Activated naive CD4-positive, alpha-beta T cell treated with anti-CD3 and anti-CD28 coated beads, Interleukin-2, amount 10 ng/mL, durations not matched to agents 7 days and 5 days (primary cell): ENCODE results near the gene TNRC6A.
"Not testable (repeated sequence)": the region's sequence is repeated elsewhere in the genome, so short reads cannot be mapped to it uniquely, and the experiment has no call there.

Experiments used
- CTCF ChIA-PET: fragments of 350-600 bp; sonication (Branson Sonifier 250); formaldehyde crosslinking; loops from one replicate; lab custom pipeline; 2021; ENCODE audit warnings: antibody characterized with exemption; lab: Charles Lee
- DNase-seq: peaks from one replicate; pipeline ENCODE4 v3.0.0-alpha.2; 2020
- H3K27ac Mint-ChIP-seq: one replicate; pipeline ENCODE4 v1.8.0; 2021; ENCODE audit warnings: mild to moderate bottlenecking, moderate library complexity, mixed read lengths
- H3K27me3 Mint-ChIP-seq: one replicate; pipeline ENCODE4 v1.8.0; 2021; ENCODE audit warnings: mild to moderate bottlenecking, mixed read lengths
- H3K36me3 Mint-ChIP-seq: one replicate; pipeline ENCODE4 v1.8.0; 2021; ENCODE audit warnings: mixed read lengths
- H3K4me1 Mint-ChIP-seq: one replicate; pipeline ENCODE4 v1.8.0; 2021; ENCODE audit warnings: mixed read lengths
- H3K4me3 Mint-ChIP-seq: one replicate; pipeline ENCODE4 v1.8.0; 2021; ENCODE audit warnings: mild to moderate bottlenecking, moderate library complexity, mixed read lengths
- H3K9me3 Mint-ChIP-seq: one replicate; pipeline ENCODE4 v1.8.0; 2021; ENCODE audit warnings: mixed read lengths

Gene TNRC6A

DNA sequence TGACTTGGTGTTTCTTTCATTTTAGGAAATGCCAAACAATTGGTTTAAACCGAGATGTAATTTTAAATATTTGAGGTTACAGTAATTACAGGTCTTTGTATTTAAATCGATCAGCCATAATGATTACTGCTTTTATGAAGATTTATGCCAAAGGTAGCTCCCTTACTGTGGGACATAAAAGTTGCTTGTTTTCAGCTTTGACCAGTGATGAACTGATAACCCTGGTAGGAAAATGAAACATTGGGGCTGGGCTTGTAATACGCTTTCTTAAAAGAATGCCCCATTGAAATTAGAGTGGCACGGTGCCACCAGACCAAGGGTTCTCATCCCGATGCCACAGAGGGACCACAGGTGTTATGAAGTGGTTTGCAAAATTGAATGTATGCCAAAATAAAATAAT is 7.3 kb downstream of the TNRC6A start:
- CTCF ChIA-PET, result interaction anchor here (0.7 kb wide), 1 partner anchor 1151 kb away, joined by 3 read pairs; no protein-coding TSS in a partner anchor
- Mint-ChIP-seq H3K27ac (no peak overlapping the region), H3K4me1 (peaks cover 45% of the 10 kb centered on the region), H3K27me3 (no peaks in the 10 kb centered on the region), H3K9me3 (no peaks in the 10 kb centered on the region), H3K4me3 (no peak overlapping the region), H3K36me3 (peaks cover 40% of the 10 kb centered on the region)
- DNase-seq, result no peak

DNA sequence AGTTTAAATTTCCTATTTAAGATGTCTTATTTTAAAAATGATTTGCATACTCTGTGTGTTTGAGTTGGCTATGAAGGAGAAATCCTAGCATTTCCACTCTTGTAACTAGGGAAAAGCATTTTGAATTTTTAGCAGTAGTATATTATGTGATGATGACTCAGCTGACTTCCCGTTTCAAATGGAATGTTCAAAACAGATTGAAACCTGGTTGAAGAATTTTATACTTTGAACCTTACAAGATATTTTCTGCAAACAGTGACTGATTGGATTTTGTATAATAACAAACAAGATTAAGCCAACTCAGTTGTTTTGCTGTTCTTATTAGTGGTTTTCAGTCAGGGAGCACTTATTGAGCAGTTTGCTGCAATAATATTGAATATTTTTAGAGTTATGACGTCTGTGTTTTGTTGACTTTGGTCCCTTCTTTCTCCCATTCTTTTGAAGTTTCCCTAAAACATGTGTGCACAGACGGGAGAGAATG is 8.0 kb downstream of the TNRC6A start:
- Mint-ChIP-seq H3K9me3 (no peaks in the 10 kb centered on the region), H3K4me3 (no peak overlapping the region), H3K4me1 (peaks cover 42% of the 10 kb centered on the region), H3K27me3 (no peaks in the 10 kb centered on the region), H3K27ac (no peak overlapping the region), H3K36me3 (peaks cover 39% of the 10 kb centered on the region)
- CTCF ChIA-PET, result interaction anchor here (0.7 kb wide), 1 partner anchor 1152 kb away, joined by 3 read pairs; no protein-coding TSS in a partner anchor
- no peak for DNase-seq

DNA sequence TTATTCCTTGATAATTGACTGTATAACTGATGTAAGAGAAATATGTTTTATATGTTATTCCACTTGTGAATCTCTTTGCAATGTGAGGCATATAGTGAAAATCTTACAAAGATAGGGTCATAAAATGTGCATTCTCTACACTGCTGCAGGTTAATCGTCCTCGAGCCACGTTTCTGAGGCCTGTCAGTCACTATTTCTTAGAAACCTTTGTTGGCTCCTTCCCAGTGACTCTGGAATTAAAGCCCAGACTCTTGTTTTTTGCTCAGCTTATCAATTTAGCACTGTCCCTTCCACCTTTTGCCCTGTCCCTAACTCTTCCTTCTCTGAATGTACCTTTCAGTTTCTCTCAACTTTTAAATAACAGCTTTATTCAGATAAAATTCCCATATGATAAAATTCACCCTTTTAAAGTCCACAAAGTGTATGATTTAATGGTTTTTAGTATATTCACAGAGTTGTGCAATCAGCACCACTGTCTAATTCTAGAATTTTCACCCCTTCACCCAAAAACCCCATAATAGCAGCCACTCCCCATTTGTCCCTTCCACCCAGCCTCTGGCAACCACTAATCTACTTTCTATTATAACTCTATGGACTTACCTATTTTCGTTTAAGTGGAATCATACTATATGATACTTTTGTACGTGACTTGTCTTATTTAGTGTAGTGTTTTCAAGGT is 8.6 kb downstream of the TNRC6A start:
- CTCF ChIA-PET, result no interaction called here

DNA sequence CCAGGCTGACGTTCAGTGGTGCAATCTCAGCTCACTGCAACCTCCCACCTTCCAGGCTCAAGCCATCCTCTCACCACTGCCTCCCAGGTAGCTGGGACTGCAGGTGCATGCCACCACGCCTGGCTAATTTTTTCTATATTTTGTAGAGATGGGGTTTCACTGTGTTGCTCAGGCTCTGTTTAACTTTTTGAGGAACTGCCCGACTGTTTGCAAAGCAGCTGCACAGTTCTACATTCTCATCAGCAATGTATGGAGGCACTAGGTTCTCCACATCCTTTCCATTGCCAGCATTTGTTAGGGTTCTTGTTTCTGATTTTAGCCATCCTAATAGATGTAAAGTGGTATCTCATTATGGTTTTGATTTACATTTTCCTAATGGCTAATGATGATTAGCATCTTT is 9.4 kb downstream of the TNRC6A start:
- no peaks in the 10 kb centered on the region for H3K9me3 Mint-ChIP-seq
- DNase-seq, result no peak
- no peak overlapping the region for H3K27ac Mint-ChIP-seq
- peaks cover 34% of the 10 kb centered on the region for H3K4me1 Mint-ChIP-seq
- H3K36me3 Mint-ChIP-seq, result peaks cover 32% of the 10 kb centered on the region
- no peak overlapping the region for H3K4me3 Mint-ChIP-seq
- CTCF ChIA-PET, result no interaction called here
- H3K27me3 Mint-ChIP-seq, result no peaks in the 10 kb centered on the region

More for the DNA sequence above, 8.6 kb downstream of the TNRC6A start:
- peaks cover 40% of the 10 kb centered on the region for H3K4me1 Mint-ChIP-seq
- H3K27ac Mint-ChIP-seq, result no peak overlapping the region
- H3K4me3 Mint-ChIP-seq, result no peak overlapping the region
- H3K27me3 Mint-ChIP-seq, result no peaks in the 10 kb centered on the region
- H3K36me3 Mint-ChIP-seq, result peaks cover 39% of the 10 kb centered on the region
- DNase-seq, result no peak
- H3K9me3 Mint-ChIP-seq, result no peaks in the 10 kb centered on the region

DNA sequence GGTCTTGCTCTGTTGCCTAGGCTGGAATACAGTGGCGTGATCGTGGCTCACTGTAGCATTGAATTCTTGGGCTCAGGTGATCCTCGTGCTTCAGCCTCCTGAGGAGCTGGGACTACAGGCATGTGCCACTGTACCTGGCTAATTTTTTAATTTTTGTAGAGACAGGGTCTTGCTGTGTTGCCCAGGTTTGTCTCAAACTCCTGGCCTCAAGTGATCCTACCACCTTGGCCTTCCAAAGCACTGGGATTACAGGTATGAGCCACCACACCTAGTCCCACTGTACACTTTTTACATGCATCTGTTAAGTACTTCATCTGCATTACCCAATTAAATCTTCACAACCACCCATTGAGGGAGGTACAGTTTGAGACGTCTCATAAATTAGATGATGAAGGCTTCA is 12.4 kb downstream of the TNRC6A start:
- Mint-ChIP-seq H3K36me3 (peaks cover 38% of the 10 kb centered on the region), H3K27ac (no peak overlapping the region), H3K9me3 (no peaks in the 10 kb centered on the region), H3K4me1 (peaks cover 42% of the 10 kb centered on the region), H3K4me3 (no peak overlapping the region), H3K27me3 (no peaks in the 10 kb centered on the region)
- no peak for DNase-seq
- CTCF ChIA-PET, result no interaction called here

DNA sequence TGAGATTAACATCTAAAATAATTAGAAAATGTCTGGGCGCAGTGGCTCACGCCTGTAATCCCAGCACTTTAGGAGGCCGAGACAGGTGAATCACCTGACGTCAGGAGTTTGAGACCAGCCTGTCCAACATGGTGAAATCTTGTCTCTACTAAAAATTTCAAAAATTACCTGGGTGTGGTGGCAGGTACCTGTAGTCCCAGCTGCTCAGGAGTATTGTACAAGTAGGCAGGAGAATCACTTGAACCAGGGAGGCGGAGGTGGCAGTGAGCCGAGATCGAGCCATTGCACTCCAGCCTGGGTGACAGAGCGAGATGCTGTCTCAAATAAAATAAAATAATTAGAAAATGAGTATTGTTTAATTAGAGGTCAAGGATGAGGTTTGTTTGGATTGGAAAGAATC is 13.2 kb downstream of the TNRC6A start:
- H3K27ac Mint-ChIP-seq, CTCF ChIA-PET, H3K27me3 Mint-ChIP-seq, H3K4me3 Mint-ChIP-seq, H3K9me3 Mint-ChIP-seq, DNase-seq: not testable (repeated sequence)
- peaks cover 40% of the 10 kb centered on the region for H3K36me3 Mint-ChIP-seq
- H3K4me1 Mint-ChIP-seq, result peaks cover 36% of the 10 kb centered on the region

DNA sequence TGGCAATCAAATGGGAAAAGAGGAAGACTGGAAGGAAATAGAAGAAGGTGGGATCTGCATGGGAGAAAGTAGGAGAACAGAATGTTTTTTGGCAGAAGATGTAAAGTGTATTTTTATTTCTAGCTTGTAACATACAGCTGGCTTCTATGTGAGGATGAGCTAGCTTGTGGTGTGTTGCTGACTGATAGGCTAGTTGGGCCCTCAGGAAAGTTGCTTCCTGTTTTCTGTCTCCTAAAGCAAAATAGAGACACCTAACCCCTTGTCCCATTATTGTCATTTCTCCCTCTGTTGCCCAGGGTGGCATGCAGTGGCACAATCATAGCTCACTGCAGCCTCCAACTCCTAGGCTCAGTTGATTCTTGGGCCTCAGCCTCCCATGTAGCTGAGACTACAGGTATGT is 15.9 kb downstream of the TNRC6A start:
- DNase-seq, result no peak
- H3K36me3 Mint-ChIP-seq, result peaks cover 31% of the 10 kb centered on the region
- H3K4me1 Mint-ChIP-seq, result peaks cover 39% of the 10 kb centered on the region
- no peak overlapping the region for H3K27ac Mint-ChIP-seq
- H3K9me3 Mint-ChIP-seq, result no peaks in the 10 kb centered on the region
- CTCF ChIA-PET, result no interaction called here
- H3K27me3 Mint-ChIP-seq, result no peaks in the 10 kb centered on the region
- no peak overlapping the region for H3K4me3 Mint-ChIP-seq

DNA sequence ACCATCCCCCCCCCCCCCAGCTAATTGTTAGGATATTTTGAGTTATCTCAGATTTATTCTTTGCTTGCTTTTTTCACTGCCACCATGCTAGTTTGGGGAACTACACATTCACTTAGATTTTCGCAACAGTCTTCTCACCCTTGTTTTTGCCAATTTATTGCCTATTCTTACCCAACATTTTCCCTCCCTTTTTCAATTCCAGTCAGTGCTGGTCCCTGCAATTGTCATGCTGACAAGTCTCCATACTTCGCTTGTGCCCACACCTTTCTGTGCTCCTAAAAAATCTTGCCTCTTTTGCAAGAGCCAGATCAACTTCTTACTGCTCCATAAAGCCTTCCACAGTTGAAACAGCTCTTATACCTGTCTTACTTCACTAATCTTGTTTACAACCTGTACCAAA is 16.3 kb downstream of the TNRC6A start:
- no peak overlapping the region for H3K27ac Mint-ChIP-seq
- H3K27me3 Mint-ChIP-seq, result no peaks in the 10 kb centered on the region
- H3K36me3 Mint-ChIP-seq, result peaks cover 28% of the 10 kb centered on the region
- no peaks in the 10 kb centered on the region for H3K9me3 Mint-ChIP-seq
- CTCF ChIA-PET, result no interaction called here
- DNase-seq, result no peak
- no peak overlapping the region for H3K4me3 Mint-ChIP-seq
- peaks cover 36% of the 10 kb centered on the region for H3K4me1 Mint-ChIP-seq

DNA sequence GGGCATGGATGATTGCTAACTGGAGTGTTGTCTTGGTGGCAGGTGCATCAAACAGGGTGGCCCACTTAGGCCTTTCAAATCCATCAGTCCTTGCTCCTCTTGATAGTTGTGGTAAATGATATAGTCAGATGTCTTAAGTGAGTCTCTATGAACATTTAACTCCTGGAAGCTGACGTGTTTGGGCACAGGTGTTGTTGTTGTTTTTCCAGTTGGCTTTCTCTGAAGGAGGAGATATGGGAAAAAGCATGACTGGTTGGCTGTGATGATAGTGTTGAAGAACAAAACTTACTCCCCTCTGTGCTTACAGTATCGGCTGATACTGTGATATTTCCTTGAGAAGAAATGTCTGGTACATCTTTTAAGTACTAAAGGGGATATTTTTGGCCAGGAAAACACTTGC is 18.0 kb downstream of the TNRC6A start:
- Mint-ChIP-seq H3K36me3 (peaks cover 23% of the 10 kb centered on the region), H3K4me1 (peaks cover 30% of the 10 kb centered on the region), H3K27me3 (no peaks in the 10 kb centered on the region), H3K27ac (no peak overlapping the region), H3K9me3 (no peaks in the 10 kb centered on the region), H3K4me3 (no peak overlapping the region)
- DNase-seq, result no peak
- CTCF ChIA-PET, result no interaction called here

DNA sequence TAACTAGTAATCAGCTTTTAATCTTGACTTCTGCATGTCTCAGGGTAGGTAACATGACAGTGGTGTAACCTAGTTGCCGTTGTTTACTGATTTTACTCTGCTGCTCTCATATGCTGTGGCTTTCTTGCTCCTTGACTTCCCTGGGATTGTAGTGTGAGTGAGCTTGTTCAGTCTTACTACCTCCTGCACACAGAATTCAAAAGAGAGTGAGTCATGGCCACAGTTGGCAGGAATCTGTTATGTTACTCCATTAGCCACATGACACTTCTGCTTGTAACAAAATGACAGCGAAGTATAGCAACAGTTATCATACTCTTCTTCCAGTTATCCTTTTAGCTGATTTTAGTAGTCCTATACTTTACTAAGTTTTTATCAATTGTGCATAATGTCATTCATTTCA is 18.8 kb downstream of the TNRC6A start:
- no peak for DNase-seq
- Mint-ChIP-seq H3K4me3 (no peak overlapping the region), H3K36me3 (peaks cover 23% of the 10 kb centered on the region), H3K9me3 (no peaks in the 10 kb centered on the region), H3K27ac (no peak overlapping the region), H3K27me3 (no peaks in the 10 kb centered on the region), H3K4me1 (peaks cover 35% of the 10 kb centered on the region)
- CTCF ChIA-PET, result no interaction called here

DNA sequence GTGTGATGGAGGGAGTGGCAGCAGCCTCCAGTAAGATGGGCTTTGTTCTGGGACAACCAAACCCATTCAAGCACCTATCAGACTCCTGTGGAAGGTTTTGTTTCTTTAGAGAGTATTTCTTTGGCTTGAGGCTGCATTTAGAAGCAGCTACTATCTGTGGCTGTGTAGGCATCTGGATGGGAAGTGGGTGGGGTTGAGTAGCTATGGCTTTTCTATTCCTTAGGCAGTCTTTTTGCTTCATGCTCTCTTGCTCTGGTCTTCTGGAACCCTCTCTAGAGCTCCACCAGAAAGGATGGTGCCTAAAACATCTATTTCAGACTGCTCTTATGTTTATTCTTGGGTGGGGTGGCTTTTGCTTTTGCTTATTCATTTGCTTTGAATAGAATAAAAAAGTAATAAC is 19.9 kb downstream of the TNRC6A start:
- Mint-ChIP-seq H3K4me3 (no peak overlapping the region), H3K27ac (no peak overlapping the region), H3K9me3 (no peaks in the 10 kb centered on the region), H3K36me3 (peaks cover 19% of the 10 kb centered on the region), H3K27me3 (no peaks in the 10 kb centered on the region), H3K4me1 (peaks cover 34% of the 10 kb centered on the region)
- CTCF ChIA-PET, result no interaction called here
- DNase-seq, result no peak

DNA sequence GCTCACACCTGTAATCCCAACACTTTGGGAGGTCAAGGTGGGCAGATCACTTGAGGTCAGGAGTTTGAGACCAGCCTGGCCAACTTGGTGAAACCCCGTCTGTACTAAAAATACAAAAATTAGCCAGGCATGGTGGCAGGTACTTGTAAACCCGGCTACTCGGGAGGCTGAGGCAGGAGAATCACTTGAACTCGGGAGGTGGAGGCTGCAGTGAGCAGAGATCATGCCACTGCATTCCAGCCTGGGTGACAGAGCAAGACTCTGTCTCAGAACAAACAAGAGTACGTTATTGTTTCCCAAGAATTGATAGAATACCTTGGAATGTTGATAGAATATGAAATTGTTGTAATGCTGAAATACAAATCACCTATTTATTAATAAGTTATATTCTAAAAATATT is 20.4 kb downstream of the TNRC6A start:
- H3K9me3 Mint-ChIP-seq, DNase-seq, CTCF ChIA-PET, H3K4me3 Mint-ChIP-seq, H3K27ac Mint-ChIP-seq, H3K27me3 Mint-ChIP-seq: not testable (repeated sequence)
- peaks cover 32% of the 10 kb centered on the region for H3K4me1 Mint-ChIP-seq
- H3K36me3 Mint-ChIP-seq, result peaks cover 19% of the 10 kb centered on the region

DNA sequence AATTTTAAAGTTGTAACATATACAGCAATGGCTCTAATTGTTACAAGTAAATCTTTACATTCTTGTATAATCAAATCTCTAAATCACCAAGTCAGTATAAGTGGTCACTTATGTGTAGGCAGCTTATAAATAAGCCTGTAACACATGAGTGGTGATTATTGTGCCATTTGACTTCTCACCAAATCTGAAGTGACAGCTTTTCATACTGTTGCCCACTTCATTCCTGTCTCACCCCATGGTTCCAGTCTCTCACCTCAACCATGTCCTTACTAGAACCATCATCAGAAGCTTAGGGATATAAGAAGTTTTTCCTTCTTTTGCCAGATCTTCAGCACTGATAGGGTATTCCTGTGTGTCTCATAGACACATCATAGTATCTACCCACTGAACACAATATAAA is 23.5 kb downstream of the TNRC6A start:
- peaks cover 26% of the 10 kb centered on the region for H3K4me1 Mint-ChIP-seq
- DNase-seq, result no peak
- no peak overlapping the region for H3K4me3 Mint-ChIP-seq
- CTCF ChIA-PET, result interaction anchor here (1.4 kb wide), 1 partner anchor 13 kb away, joined by 3 read pairs; no protein-coding TSS in a partner anchor
- no peaks in the 10 kb centered on the region for H3K9me3 Mint-ChIP-seq
- H3K27ac Mint-ChIP-seq, result no peak overlapping the region
- H3K36me3 Mint-ChIP-seq, result peaks cover 7% of the 10 kb centered on the region
- H3K27me3 Mint-ChIP-seq, result no peaks in the 10 kb centered on the region

DNA sequence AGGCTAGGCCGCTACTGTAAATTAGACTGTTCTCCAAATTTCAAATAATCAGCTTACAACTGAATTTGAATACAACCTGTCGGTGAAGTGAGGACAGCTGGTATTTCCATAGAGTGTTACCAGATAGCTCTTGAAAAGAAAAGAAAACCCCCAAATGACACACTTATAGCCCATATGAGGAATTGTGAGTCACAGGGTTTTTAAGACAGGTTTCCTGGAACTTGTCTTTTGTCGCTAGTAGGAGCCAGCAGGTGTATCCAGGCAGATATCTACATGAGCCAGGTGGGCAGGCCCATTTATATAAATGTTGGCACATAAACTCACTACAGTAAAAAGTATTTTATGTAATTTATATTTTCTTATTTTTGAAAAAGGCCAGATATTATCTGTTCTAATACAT is 24.0 kb downstream of the TNRC6A start:
- no peak for DNase-seq
- H3K4me3 Mint-ChIP-seq, result no peak overlapping the region
- no peaks in the 10 kb centered on the region for H3K27me3 Mint-ChIP-seq
- peaks cover 7% of the 10 kb centered on the region for H3K36me3 Mint-ChIP-seq
- no peaks in the 10 kb centered on the region for H3K9me3 Mint-ChIP-seq
- CTCF ChIA-PET, result interaction anchor here (1.4 kb wide), 1 partner anchor 13 kb away, joined by 3 read pairs; no protein-coding TSS in a partner anchor
- no peak overlapping the region for H3K27ac Mint-ChIP-seq
- peaks cover 25% of the 10 kb centered on the region for H3K4me1 Mint-ChIP-seq

DNA sequence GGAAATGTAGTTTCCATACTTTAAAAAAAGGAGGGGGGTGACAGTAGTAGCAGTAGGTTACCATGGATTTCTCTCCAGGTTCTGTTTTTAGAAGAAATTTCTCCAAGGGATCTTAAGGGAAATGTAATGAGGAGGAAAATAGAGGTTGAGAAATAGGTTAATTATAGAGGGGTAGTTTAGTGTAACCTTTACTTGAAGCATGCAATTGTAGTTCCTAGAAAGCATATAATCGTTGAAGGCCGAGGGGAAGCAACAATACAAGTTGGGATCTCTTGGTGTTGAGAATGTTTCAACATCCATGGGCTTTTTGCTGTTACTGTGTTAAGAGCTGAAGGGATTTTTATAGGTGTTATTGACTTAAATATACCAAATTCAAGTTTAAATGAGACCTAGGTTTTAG is 25.1 kb downstream of the TNRC6A start:
- H3K36me3 Mint-ChIP-seq, result peaks cover 2% of the 10 kb centered on the region
- peaks cover 15% of the 10 kb centered on the region for H3K4me1 Mint-ChIP-seq
- DNase-seq, result no peak
- no peaks in the 10 kb centered on the region for H3K27me3 Mint-ChIP-seq
- CTCF ChIA-PET, result interaction anchor here (0.9 kb wide), 1 partner anchor 11 kb away, joined by 3 read pairs; no protein-coding TSS in a partner anchor
- no peak overlapping the region for H3K27ac Mint-ChIP-seq
- no peak overlapping the region for H3K4me3 Mint-ChIP-seq
- no peaks in the 10 kb centered on the region for H3K9me3 Mint-ChIP-seq
